ENCODE measurements around the gene VWA5B1. TPM values are rescaled to one million over a fixed set of nuclear protein-coding genes. Genes with fewer than 3 reads are reported as not detected.

Gene VWA5B1
- total and polyA plus RNA-seq, 5 donors = 0.18 to 0.51 (median 0.19) TPM

GRCh38 chr1:20361401-20361800 lies 70.7 kb downstream of the VWA5B1 start:
- Histone ChIP-seq H3K4me1 (ENCODE audit: control insufficient read depth, insufficient read depth, low read length) (peaks cover 2% of the 10 kb centered on the region), H3K27ac (ENCODE audit: low read length) (no peak overlapping the region), H3K27me3 (ENCODE audit: control insufficient read depth, insufficient read depth) (no peaks in the 10 kb centered on the region), H3K4me3 (ENCODE audit: low read length) (no peak overlapping the region), H3K9me3 (ENCODE audit: control insufficient read depth, low read length) (no peaks in the 10 kb centered on the region)
- ATAC-seq (no peak), DNase-seq (no peak)
- intact Hi-C loops (cut with DNase I) = loop anchor here in 1 of 4 donors (10.0 kb wide), 1 partner anchor 137 kb away; no protein-coding TSS in a partner anchor
- 66% methylated on average over 7 of the region's 7 CpGs for WGBS

DNA sequence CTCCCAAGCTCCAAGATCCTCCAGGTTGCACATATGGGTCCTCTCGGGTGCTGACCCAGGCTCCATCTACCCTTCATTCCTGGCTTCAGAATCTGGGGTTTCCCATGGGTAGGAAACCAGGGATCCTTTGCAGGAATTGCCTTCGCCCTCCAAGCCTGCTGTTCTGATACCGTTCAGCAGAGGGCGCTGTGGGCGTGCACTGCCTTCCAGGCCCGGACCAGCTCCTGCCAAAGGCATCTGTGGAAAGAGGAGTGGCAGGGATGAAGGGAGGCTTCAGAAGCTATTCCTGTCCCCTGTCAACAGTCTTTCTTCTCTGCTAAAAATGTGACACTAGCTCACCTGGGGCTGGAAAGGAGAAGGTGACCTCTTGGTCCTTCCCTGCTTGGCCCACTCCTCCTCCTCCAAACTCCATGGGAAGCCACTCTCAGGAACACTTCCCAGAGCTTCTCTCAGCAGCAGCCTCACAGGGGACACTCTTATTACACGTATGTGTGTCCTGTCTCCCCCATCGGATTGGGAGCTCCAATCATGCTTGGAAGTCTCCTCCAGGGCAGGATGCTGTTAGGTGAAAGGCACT lies 71.2 kb downstream of the VWA5B1 start:
- 11% methylated on average over 8 of the region's 8 CpGs for whole genome bisulfite sequencing
- intact Hi-C loops (cut with DNase I) = loop anchor here in 1 of 4 donors (10.0 kb wide), 1 partner anchor 137 kb away; no protein-coding TSS in a partner anchor
- H3K27me3 ChIP-seq (ENCODE audit: control insufficient read depth, insufficient read depth) = no peaks in the 10 kb centered on the region

GRCh38 chr1:20362856-20363255 lies 72.2 kb downstream of the VWA5B1 start:
- H3K27me3 ChIP-seq (ENCODE audit: control insufficient read depth, insufficient read depth) = no peaks in the 10 kb centered on the region
- H3K27ac ChIP-seq (ENCODE audit: low read length) = no peak overlapping the region
- DNase-seq (no peak), ATAC-seq (no peak)
- H3K4me3 ChIP-seq (ENCODE audit: low read length) = no peak overlapping the region
- H3K9me3 ChIP-seq (ENCODE audit: control insufficient read depth, low read length) = no peaks in the 10 kb centered on the region
- intact Hi-C loops (cut with DNase I) = loop anchor here in 1 of 4 donors (10.0 kb wide), 1 partner anchor 138 kb away; no protein-coding TSS in a partner anchor
- 97% methylated on average over 2 of the region's 2 CpGs for WGBS
- H3K4me1 ChIP-seq (ENCODE audit: control insufficient read depth, insufficient read depth, low read length) = peaks cover 2% of the 10 kb centered on the region

More for the DNA sequence above, 71.2 kb downstream of the VWA5B1 start:
- no peak overlapping the region for H3K27ac ChIP-seq (ENCODE audit: low read length)
- DNase-seq (peak; percentile 56 to 86 (median 83)), ATAC-seq (peak in 1 of 2 donors; percentile 40)
- H3K4me1 ChIP-seq (ENCODE audit: control insufficient read depth, insufficient read depth, low read length) = peaks cover 2% of the 10 kb centered on the region
- no peaks in the 10 kb centered on the region for H3K9me3 ChIP-seq (ENCODE audit: control insufficient read depth, low read length)
- H3K4me3 ChIP-seq (ENCODE audit: low read length) = no peak overlapping the region

DNA sequence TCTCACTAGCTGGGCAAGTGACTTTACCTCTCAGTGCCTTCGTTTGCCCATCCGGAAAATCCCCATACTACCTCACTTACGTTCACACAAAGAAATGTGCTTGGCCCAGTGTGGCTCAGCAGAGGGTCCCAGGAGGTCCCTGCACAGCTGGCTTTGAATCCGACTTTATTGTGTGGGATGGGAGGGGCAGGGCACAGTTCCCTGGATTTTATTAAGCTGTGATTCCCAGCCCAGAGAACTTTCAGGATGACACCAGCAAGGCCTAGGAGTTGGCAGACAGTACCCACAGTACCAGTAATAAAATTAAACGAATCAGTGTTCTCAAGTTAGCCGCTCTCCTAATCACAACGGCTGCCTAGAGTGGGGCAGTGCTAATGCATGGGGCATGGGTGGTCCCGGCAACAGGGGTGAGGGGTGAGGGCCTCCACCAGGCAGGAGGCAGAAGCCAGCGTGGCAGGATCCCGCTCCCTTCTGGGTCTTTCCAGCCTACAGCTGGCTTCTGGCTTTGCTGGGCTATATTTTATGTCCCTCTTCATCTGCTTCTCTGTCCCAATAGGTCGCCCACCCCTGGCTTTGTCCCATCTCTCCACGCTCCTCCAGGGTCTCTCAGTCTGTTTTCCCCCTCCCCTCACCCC lies 74.9 kb downstream of the VWA5B1 start:
- intact Hi-C loops (cut with DNase I) = loop anchor here in 2 of 4 donors (5.0 to 10.0 kb wide), 2 partner anchors 141 to 143 kb away; no protein-coding TSS in a partner anchor
- no peaks in the 10 kb centered on the region for H3K9me3 ChIP-seq (ENCODE audit: control insufficient read depth, low read length)
- no peak overlapping the region for H3K4me3 ChIP-seq (ENCODE audit: low read length)
- no peak overlapping the region for H3K27ac ChIP-seq (ENCODE audit: low read length)
- DNase-seq (no peak), ATAC-seq (no peak)
- 38% methylated on average over 12 of the region's 12 CpGs for WGBS
- no peaks in the 10 kb centered on the region for H3K27me3 ChIP-seq (ENCODE audit: control insufficient read depth, insufficient read depth)
- no peaks in the 10 kb centered on the region for H3K4me1 ChIP-seq (ENCODE audit: control insufficient read depth, insufficient read depth, low read length)

- Histone ChIP-seq H3K9me3 (ENCODE audit: control insufficient read depth, low read length) (no peaks in the 10 kb centered on the region), H3K4me1 (ENCODE audit: control insufficient read depth, insufficient read depth, low read length) (no peaks in the 10 kb centered on the region), H3K27me3 (ENCODE audit: control insufficient read depth, insufficient read depth) (no peaks in the 10 kb centered on the region), H3K4me3 (ENCODE audit: low read length) (no peak overlapping the region), H3K27ac (ENCODE audit: low read length) (no peak overlapping the region)
- 2% methylated on average over 42 of the region's 42 CpGs for WGBS
- ATAC-seq = no peak
- intact Hi-C loops (cut with DNase I) = loop anchor here in 2 of 4 donors (5.0 to 10.0 kb wide), 2 partner anchors 141 to 144 kb away; no protein-coding TSS in a partner anchor
- DNase-seq = no peak
Measured at GRCh38 chr1:20366056-20366462, 75.4 kb downstream of the VWA5B1 start.

DNA sequence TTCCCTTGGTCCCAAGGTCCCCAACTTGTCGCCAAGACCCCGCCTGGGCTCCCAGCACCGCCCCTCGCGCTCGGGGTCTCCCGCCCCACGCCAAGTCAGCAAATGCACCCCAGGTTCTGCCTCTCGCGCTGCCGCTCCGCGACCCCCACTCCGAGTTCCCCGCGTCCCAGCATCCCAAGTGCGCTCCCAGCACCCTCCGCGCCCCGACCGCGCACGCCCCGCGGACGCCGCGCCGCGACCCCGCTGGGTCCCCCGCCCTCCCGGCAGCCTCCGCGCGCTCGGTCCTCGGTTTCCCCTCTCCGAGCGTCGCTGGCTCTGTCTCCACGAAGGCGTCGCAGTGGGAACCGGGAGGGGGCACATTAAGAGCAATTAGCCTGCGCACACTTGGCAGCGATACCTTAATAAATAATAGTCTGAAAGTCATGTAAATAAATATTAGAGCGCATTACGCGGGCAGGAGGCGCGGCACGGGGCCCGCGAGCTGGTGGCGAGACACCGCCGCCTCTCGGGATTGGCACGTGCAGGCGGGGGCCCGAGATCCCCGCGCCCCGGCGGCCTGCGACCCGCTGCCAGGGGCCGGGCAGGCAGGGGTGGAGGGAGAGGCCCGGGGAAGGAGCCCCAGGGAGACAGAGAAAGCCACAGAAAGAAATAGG lies 75.9 kb downstream of the VWA5B1 start:
- WGBS = 1% methylated on average over 70 of the region's 70 CpGs
- Histone ChIP-seq H3K9me3 (ENCODE audit: control insufficient read depth, low read length) (no peaks in the 10 kb centered on the region), H3K27ac (ENCODE audit: low read length) (no peak overlapping the region), H3K27me3 (ENCODE audit: control insufficient read depth, insufficient read depth) (no peaks in the 10 kb centered on the region), H3K4me3 (ENCODE audit: low read length) (peak overlapping the region; percentile 7), H3K4me1 (ENCODE audit: control insufficient read depth, insufficient read depth, low read length) (no peaks in the 10 kb centered on the region)
- intact Hi-C loops (cut with DNase I) = loop anchor here in 2 of 4 donors (5.0 to 10.0 kb wide), 2 partner anchors 142 to 144 kb away; no protein-coding TSS in a partner anchor
- ATAC-seq = peak in 1 of 2 donors; percentile 20
- no peak for DNase-seq

- WGBS = 10% methylated on average over 11 of the region's 11 CpGs
- ATAC-seq (peak; percentile 57 to 78), DNase-seq (peak; percentile 29 to 67 (median 60))
- peak overlapping the region; percentile 7 for H3K4me3 ChIP-seq (ENCODE audit: low read length)
- no peaks in the 10 kb centered on the region for H3K4me1 ChIP-seq (ENCODE audit: control insufficient read depth, insufficient read depth, low read length)
- intact Hi-C loops (cut with DNase I) = loop anchor here in 2 of 4 donors (5.0 to 10.0 kb wide), 2 partner anchors 142 to 145 kb away; no protein-coding TSS in a partner anchor
- H3K9me3 ChIP-seq (ENCODE audit: control insufficient read depth, low read length) = no peaks in the 10 kb centered on the region
- H3K27me3 ChIP-seq (ENCODE audit: control insufficient read depth, insufficient read depth) = no peaks in the 10 kb centered on the region
- H3K27ac ChIP-seq (ENCODE audit: low read length) = no peak overlapping the region
Measured at GRCh38 chr1:20367116-20367585, 76.5 kb downstream of the VWA5B1 start.

DNA sequence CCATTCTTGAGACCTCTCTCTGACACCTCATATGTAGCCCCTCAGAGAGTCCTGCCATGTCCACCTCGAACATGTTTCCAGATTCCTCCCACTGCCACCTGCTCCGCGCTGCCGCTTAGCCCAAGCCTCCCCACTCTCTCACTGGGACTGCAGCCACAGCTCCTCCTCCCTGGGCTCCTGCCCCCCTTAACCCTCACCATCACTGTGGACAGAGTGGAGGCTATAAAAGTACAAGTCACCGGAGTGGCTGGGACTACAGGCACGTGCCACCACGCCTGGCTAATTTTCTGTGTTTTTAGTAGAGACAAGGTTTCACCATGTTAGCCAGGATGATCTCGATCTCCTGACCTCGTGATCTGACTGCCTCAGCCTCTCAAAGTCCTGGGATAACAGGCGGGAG lies 77.0 kb downstream of the VWA5B1 start:
- intact Hi-C loops (cut with DNase I) = loop anchor here in 2 of 4 donors (5.0 to 10.0 kb wide), 2 partner anchors 143 to 145 kb away; no protein-coding TSS in a partner anchor

GRCh38 chr1:20368866-20369470 lies 78.3 kb downstream of the VWA5B1 start:
- H3K9me3 ChIP-seq (ENCODE audit: control insufficient read depth, low read length) = no peaks in the 10 kb centered on the region
- ATAC-seq (no peak), DNase-seq (no peak)
- no peak overlapping the region for H3K27ac ChIP-seq (ENCODE audit: low read length)
- H3K27me3 ChIP-seq (ENCODE audit: control insufficient read depth, insufficient read depth) = no peaks in the 10 kb centered on the region
- H3K4me3 ChIP-seq (ENCODE audit: low read length) = no peak overlapping the region
- no peaks in the 10 kb centered on the region for H3K4me1 ChIP-seq (ENCODE audit: control insufficient read depth, insufficient read depth, low read length)
- 80% methylated on average over 7 of the region's 7 CpGs for WGBS
- intact Hi-C loops (cut with DNase I) = loop anchor here in 2 of 4 donors (5.0 to 10.0 kb wide), 2 partner anchors 144 to 147 kb away; no protein-coding TSS in a partner anchor

More for the DNA sequence above, 77.0 kb downstream of the VWA5B1 start:
- Histone ChIP-seq H3K4me3 (ENCODE audit: low read length) (no peak overlapping the region), H3K9me3 (ENCODE audit: control insufficient read depth, low read length) (no peaks in the 10 kb centered on the region), H3K27ac (ENCODE audit: low read length) (no peak overlapping the region), H3K4me1 (ENCODE audit: control insufficient read depth, insufficient read depth, low read length) (no peaks in the 10 kb centered on the region), H3K27me3 (ENCODE audit: control insufficient read depth, insufficient read depth) (no peaks in the 10 kb centered on the region)
- ATAC-seq (peak in 1 of 2 donors; percentile 33), DNase-seq (no peak)
- WGBS = 48% methylated on average over 10 of the region's 10 CpGs

DNA sequence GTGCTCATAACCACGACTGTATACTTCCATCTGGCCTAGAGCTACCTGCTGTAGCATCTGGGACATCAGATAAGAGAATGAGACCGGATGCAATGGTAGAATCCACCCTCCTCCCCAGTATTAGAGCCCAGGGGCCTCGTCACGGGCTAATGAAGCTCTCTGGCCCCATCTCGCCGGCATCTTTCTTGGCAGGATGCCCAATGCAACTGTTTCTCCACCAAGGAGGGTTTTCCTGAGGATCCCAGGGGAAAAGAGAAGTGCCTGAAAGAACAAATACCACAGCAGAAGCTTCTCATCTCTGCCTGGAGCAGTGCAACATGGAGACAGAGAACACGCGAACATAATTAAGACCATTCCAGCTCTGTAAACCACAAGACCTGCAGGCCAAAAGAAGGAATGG lies 80.0 kb downstream of the VWA5B1 start:
- 51% methylated on average over 8 of the region's 8 CpGs for WGBS
- no peaks in the 10 kb centered on the region for H3K9me3 ChIP-seq (ENCODE audit: control insufficient read depth, low read length)
- ATAC-seq (no peak), DNase-seq (no peak)
- H3K27ac ChIP-seq (ENCODE audit: low read length) = no peak overlapping the region
- intact Hi-C loops (cut with DNase I) = no loop called here
- no peaks in the 10 kb centered on the region for H3K27me3 ChIP-seq (ENCODE audit: control insufficient read depth, insufficient read depth)
- H3K4me1 ChIP-seq (ENCODE audit: control insufficient read depth, insufficient read depth, low read length) = no peaks in the 10 kb centered on the region
- H3K4me3 ChIP-seq (ENCODE audit: low read length) = no peak overlapping the region

Measured in right cardiac atrium (tissue), 5 donors.